ENCODE results near the gene CDNF.

DNA sequence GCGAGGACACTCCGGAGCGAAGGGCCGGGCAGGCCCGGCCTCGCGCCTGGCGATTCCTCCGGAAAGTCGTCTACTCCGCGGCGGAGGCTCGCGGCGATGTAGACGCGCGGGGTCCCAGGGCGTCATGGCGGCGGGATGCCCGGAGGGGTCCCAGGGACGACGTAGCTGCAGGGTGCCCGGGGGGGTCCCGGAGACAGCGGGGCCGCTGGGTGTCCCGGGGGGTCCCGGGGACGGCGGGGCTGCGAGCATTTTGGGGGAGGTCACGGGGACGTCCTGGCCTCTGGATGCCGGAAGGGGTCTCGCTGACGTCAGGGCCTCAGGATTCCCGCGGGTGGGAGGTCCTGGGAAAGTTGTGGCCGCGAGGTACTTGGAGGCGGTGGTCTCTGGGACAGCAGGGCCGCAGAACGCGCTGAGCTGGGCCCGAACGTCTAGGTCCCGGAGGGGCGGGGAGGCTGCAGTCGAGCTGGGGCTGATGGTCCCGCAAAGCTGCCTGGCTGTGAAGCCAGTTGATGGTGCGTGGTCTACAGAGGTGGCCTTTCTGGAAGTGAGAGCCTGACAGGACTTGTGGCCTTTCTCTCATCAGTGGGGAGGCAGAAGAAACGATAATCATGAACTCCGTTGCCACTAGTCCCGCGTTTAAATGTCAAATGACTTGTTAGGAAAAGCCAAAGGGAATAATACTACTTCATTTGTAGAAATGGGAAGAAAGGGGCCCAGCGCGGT, 906 bp upstream of the CDNF start:
- TF ChIP-seq, protein P1, sequence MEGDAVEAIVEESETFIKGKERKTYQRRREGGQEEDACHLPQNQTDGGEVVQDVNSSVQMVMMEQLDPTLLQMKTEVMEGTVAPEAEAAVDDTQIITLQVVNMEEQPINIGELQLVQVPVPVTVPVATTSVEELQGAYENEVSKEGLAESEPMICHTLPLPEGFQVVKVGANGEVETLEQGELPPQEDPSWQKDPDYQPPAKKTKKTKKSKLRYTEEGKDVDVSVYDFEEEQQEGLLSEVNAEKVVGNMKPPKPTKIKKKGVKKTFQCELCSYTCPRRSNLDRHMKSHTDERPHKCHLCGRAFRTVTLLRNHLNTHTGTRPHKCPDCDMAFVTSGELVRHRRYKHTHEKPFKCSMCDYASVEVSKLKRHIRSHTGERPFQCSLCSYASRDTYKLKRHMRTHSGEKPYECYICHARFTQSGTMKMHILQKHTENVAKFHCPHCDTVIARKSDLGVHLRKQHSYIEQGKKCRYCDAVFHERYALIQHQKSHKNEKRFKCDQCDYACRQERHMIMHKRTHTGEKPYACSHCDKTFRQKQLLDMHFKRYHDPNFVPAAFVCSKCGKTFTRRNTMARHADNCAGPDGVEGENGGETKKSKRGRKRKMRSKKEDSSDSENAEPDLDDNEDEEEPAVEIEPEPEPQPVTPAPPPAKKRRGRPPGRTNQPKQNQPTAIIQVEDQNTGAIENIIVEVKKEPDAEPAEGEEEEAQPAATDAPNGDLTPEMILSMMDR (IDR thresholded peaks at IDR 0.05) = no peak
- no peak for TF ChIP-seq POLR2A (IDR thresholded peaks at IDR 0.05)

All from esophagus squamous epithelium (tissue), 4 donors.